Endothelial cell of umbilical vein (primary cell): ENCODE measurements around the gene KLRD1.

Source experiments
- EZH2 ChIP-seq: IDR thresholded peaks from 2 replicates; pipeline ENCODE4 v1.6.1; 2012; ENCODE audit warnings: borderline replicate concordance, low read depth, mild to moderate bottlenecking, moderate library complexity, low read length, inconsistent platforms; ENCODE audit not compliant: severe bottlenecking
- POLR2A ChIP-seq: IDR thresholded peaks from 2 replicates; pipeline ENCODE4 v1.6.1; 2012; ENCODE audit warnings: low read depth, mild to moderate bottlenecking, control low read depth, low read length
- POLR2AphosphoS5 ChIP-seq: IDR thresholded peaks from 2 replicates; pipeline ENCODE4 v1.6.1; 2012; ENCODE audit warnings: low read depth, mild to moderate bottlenecking, control low read depth, low read length, moderate library complexity; ENCODE audit not compliant: insufficient read depth
- TF ChIP-seq, protein P1 (sequence below), 2 donors: IDR thresholded peaks; 1 replicate in 1 of 2; 2 replicates in 1 of 2; pipeline ENCODE4 v1.5.1; 2011; ENCODE audit warnings: low read length in 2 of 2, mild to moderate bottlenecking in 2 of 2, moderate library complexity in 2 of 2, control low read depth in 1 of 2, inconsistent platforms in 1 of 2, low read depth in 1 of 2; ENCODE audit not compliant: insufficient read depth in 1 of 2; ENCODE audit errors: extremely low read depth in 1 of 2

GRCh38 chr12:10362325-10362724, 54.7 kb downstream of the KLRD1 start:
- TF ChIP-seq EZH2 (no peak), POLR2A (no peak), POLR2AphosphoS5 (no peak)
- TF ChIP-seq, protein P1, sequence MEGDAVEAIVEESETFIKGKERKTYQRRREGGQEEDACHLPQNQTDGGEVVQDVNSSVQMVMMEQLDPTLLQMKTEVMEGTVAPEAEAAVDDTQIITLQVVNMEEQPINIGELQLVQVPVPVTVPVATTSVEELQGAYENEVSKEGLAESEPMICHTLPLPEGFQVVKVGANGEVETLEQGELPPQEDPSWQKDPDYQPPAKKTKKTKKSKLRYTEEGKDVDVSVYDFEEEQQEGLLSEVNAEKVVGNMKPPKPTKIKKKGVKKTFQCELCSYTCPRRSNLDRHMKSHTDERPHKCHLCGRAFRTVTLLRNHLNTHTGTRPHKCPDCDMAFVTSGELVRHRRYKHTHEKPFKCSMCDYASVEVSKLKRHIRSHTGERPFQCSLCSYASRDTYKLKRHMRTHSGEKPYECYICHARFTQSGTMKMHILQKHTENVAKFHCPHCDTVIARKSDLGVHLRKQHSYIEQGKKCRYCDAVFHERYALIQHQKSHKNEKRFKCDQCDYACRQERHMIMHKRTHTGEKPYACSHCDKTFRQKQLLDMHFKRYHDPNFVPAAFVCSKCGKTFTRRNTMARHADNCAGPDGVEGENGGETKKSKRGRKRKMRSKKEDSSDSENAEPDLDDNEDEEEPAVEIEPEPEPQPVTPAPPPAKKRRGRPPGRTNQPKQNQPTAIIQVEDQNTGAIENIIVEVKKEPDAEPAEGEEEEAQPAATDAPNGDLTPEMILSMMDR (IDR thresholded peaks at IDR 0.05; ENCODE audit: extremely low read depth in 1 of 2, insufficient read depth in 1 of 2, low read depth in 1 of 2, low read length in 2 of 2) = no peak
